ENCODE measurements around the gene CES2. TPM values are rescaled to one million over a fixed set of nuclear protein-coding genes. Genes with fewer than 3 reads are reported as not detected.
"Not testable (repeated sequence)": the region's sequence is repeated elsewhere in the genome, so short reads cannot be mapped to it uniquely, and the experiment has no call there.

The CES2 gene
- total and polyA plus RNA-seq, 2 donors (not counting 1 experiment from before 2014, with no cell fraction given), result 23.5 to 47.8 TPM

DNA sequence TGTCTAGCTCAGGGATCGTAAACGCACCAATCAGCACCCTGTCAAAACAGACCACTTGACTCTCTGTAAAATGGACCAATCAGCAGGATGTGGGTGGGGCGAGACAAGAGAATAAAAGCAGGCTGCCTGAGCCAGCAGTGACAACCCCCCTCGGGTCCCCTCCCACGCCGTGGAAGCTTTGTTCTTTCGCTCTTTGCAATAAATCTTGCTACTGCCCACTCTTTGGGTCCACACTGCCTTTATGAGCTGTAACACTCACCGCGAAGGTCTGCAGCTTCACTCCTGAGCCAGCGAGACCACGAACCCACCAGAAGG, 39.6 kb downstream of the CES2 start:
- H3K4me1 ChIP-seq (ENCODE audit: control insufficient read depth in 2 of 2, insufficient read depth in 2 of 2, low read length in 2 of 2); H3K4me3 ChIP-seq (ENCODE audit: control extremely low read depth in 1 of 5, extremely low read depth in 1 of 5, insufficient read depth in 1 of 5, low read depth in 2 of 5, low read length in 4 of 5); POLR2A ChIA-PET; H3K9me3 ChIP-seq (ENCODE audit: control extremely low read depth in 1 of 3, control insufficient read depth in 2 of 3, insufficient read depth in 1 of 3, low read length in 2 of 3); H3K27ac ChIP-seq (ENCODE audit: low read length in 2 of 2); H4K20me1 ChIP-seq (ENCODE audit: control insufficient read depth, insufficient read depth, low read length, poor library complexity, severe bottlenecking); intact Hi-C loops (cut with micrococcal nuclease); H3K4me3 Mint-ChIP-seq; H3K36me3 ChIP-seq (replicated peaks in 1 of 2; ENCODE audit: control extremely low read depth in 1 of 2, control insufficient read depth in 1 of 2, extremely low read depth in 1 of 2, insufficient read depth in 2 of 2, low read length in 1 of 2); DNase-seq; H3K79me2 ChIP-seq (ENCODE audit: control insufficient read depth, insufficient read depth, low read length); H3K9me3 Mint-ChIP-seq (ENCODE audit: insufficient read depth); H3K4me2 ChIP-seq (replicated peaks; ENCODE audit: low read depth, low read length, poor library complexity, severe bottlenecking); H3K9ac ChIP-seq (ENCODE audit: low read length); H2AFZ ChIP-seq (ENCODE audit: insufficient read depth, low read depth, low read length, poor library complexity, severe bottlenecking); H3K27ac Mint-ChIP-seq; ATAC-seq (ENCODE audit: low read depth); H3K4me1 Mint-ChIP-seq: not testable (repeated sequence)
- H3K27me3 ChIP-seq (replicated peaks in 1 of 4; ENCODE audit: control extremely low read depth in 1 of 4, control insufficient read depth in 3 of 4, insufficient read depth in 4 of 4, low read length in 3 of 4), result peaks cover 0 to 13% (median 0%) of the 10 kb centered on the region in 4 experiments
- 35% methylated on average over 9 of the region's 11 CpGs for WGBS (ENCODE audit: insufficient coverage)
- CTCF ChIA-PET, result interaction anchor here (1.7 kb wide), 1 partner anchor 164 kb away, joined by 3 read pairs; no protein-coding TSS in a partner anchor
- peaks cover 16% of the 10 kb centered on the region for H3K27me3 Mint-ChIP-seq

DNA sequence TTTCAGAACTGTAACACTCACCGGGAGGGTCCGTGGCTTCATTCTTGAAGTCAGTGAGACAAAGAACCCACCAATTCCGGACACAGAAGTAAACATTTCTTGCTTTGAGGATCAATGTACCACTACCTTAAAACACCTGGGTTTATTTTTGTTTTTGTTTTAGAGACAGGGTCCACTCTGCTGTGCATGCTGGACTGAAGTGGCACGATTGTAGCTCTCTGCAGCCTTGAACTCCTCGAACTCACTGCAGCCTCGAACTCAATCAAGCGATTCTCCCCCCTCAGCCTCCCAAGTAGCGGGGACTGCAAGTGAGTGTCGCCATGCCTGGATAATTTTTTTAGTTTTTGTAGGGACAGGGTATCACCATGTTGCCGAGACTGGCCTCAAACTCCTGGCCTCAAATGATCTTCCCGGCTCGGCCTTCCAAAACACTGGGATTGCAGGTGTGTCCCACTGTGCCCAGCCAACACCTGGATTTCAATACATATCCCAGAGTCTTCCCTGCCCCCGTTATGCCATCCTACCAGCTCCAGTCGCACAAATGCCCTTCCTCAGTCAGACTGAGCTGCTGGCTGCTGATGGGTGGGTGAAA, 40.1 kb downstream of the CES2 start:
- H2AFZ ChIP-seq (ENCODE audit: insufficient read depth, low read depth, low read length, poor library complexity, severe bottlenecking), result no peak overlapping the region
- H3K4me2 ChIP-seq (replicated peaks; ENCODE audit: low read depth, low read length, poor library complexity, severe bottlenecking), result no peak overlapping the region
- no peaks in the 10 kb centered on the region for H3K9me3 ChIP-seq (ENCODE audit: control extremely low read depth in 1 of 3, control insufficient read depth in 2 of 3, insufficient read depth in 1 of 3, low read length in 2 of 3)
- H3K4me3 Mint-ChIP-seq, result no peak overlapping the region
- ChIA-PET CTCF (interaction anchor here (0.9 to 2.2 kb wide), 6 partner anchors 126 to 491 kb away, joined by 3 to 10 read pairs (median 4); no protein-coding TSS in a partner anchor), POLR2A (no interaction called here)
- H3K4me1 Mint-ChIP-seq, result peaks cover 1% of the 10 kb centered on the region
- peaks cover 16% of the 10 kb centered on the region for H3K27me3 Mint-ChIP-seq
- no peaks in the 10 kb centered on the region for H3K79me2 ChIP-seq (ENCODE audit: control insufficient read depth, insufficient read depth, low read length)
- no peaks in the 10 kb centered on the region for H3K36me3 ChIP-seq (replicated peaks in 1 of 2; ENCODE audit: control extremely low read depth in 1 of 2, control insufficient read depth in 1 of 2, extremely low read depth in 1 of 2, insufficient read depth in 2 of 2, low read length in 1 of 2)
- 84% methylated on average over 6 of the region's 14 CpGs for WGBS (ENCODE audit: insufficient coverage)
- H4K20me1 ChIP-seq (ENCODE audit: control insufficient read depth, insufficient read depth, low read length, poor library complexity, severe bottlenecking), result no peaks in the 10 kb centered on the region
- no peak for ATAC-seq (ENCODE audit: low read depth)
- H3K27ac Mint-ChIP-seq, result no peak overlapping the region
- no peak overlapping the region for H3K4me3 ChIP-seq (ENCODE audit: control extremely low read depth in 1 of 5, extremely low read depth in 1 of 5, insufficient read depth in 1 of 5, low read depth in 2 of 5, low read length in 4 of 5)
- no peak overlapping the region for H3K27ac ChIP-seq (ENCODE audit: low read length in 2 of 2)
- TF ChIP-seq EZH2 (IDR thresholded peaks at IDR 0.05; ENCODE audit: borderline replicate concordance, insufficient read depth, low read depth, low read length, poor library complexity, severe bottlenecking), result no peak
- TF ChIP-seq, protein P1, sequence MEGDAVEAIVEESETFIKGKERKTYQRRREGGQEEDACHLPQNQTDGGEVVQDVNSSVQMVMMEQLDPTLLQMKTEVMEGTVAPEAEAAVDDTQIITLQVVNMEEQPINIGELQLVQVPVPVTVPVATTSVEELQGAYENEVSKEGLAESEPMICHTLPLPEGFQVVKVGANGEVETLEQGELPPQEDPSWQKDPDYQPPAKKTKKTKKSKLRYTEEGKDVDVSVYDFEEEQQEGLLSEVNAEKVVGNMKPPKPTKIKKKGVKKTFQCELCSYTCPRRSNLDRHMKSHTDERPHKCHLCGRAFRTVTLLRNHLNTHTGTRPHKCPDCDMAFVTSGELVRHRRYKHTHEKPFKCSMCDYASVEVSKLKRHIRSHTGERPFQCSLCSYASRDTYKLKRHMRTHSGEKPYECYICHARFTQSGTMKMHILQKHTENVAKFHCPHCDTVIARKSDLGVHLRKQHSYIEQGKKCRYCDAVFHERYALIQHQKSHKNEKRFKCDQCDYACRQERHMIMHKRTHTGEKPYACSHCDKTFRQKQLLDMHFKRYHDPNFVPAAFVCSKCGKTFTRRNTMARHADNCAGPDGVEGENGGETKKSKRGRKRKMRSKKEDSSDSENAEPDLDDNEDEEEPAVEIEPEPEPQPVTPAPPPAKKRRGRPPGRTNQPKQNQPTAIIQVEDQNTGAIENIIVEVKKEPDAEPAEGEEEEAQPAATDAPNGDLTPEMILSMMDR (IDR thresholded peaks at IDR 0.05), result no peak
- no peak for DNase-seq
- intact Hi-C loops (cut with micrococcal nuclease), result no loop called here
- H3K9me3 Mint-ChIP-seq (ENCODE audit: insufficient read depth), result no peaks in the 10 kb centered on the region
- H3K4me1 ChIP-seq (ENCODE audit: control insufficient read depth in 2 of 2, insufficient read depth in 2 of 2, low read length in 2 of 2), result peaks cover 0 to 3% of the 10 kb centered on the region in 2 donors
- peaks cover 0 to 13% (median 0%) of the 10 kb centered on the region in 4 experiments for H3K27me3 ChIP-seq (replicated peaks in 1 of 4; ENCODE audit: control extremely low read depth in 1 of 4, control insufficient read depth in 3 of 4, insufficient read depth in 4 of 4, low read length in 3 of 4)
- H3K9ac ChIP-seq (ENCODE audit: low read length), result no peak overlapping the region

All from B cell (primary cell).